ENCODE results near the gene SLC27A3.

DNA sequence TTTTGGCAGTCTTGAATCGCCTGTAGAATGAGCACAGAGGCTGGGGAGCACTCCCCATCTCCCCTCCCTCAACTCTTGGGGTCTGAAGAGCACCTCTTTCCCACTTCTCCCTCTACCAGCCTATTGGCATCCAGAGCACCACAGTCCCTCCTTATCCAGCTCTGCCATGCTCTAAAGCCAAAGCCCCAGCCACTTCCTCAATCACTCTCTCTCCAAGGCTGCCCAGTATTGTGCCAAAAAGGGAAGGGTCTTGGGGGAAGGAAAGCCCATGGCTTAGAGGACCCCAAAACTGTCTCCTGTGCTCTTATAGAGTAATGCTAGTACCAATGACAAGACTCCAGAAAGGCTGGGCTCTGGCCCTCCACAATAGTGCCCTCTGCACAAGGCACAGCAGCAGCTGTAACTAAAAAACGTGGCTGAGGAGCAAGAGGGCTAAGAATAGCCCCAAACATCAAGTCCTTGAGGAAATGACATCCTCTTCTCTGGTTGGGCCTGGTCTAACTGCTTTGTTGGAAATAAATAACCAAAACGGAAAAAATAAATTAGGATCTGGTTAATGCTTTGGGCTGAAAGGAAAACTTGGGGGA, 28.4 kb downstream of the SLC27A3 start:
- TF ChIP-seq, protein P1, sequence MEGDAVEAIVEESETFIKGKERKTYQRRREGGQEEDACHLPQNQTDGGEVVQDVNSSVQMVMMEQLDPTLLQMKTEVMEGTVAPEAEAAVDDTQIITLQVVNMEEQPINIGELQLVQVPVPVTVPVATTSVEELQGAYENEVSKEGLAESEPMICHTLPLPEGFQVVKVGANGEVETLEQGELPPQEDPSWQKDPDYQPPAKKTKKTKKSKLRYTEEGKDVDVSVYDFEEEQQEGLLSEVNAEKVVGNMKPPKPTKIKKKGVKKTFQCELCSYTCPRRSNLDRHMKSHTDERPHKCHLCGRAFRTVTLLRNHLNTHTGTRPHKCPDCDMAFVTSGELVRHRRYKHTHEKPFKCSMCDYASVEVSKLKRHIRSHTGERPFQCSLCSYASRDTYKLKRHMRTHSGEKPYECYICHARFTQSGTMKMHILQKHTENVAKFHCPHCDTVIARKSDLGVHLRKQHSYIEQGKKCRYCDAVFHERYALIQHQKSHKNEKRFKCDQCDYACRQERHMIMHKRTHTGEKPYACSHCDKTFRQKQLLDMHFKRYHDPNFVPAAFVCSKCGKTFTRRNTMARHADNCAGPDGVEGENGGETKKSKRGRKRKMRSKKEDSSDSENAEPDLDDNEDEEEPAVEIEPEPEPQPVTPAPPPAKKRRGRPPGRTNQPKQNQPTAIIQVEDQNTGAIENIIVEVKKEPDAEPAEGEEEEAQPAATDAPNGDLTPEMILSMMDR (IDR thresholded peaks at IDR 0.05; ENCODE audit: poor library complexity, severe bottlenecking), result no peak
- TF ChIP-seq MXI1 (conservative IDR thresholded peaks at IDR 0.05; ENCODE audit: poor library complexity, severe bottlenecking) (no peak), TAF1 (IDR thresholded peaks at IDR 0.05; ENCODE audit: low read depth) (no peak), EZH2 (IDR thresholded peaks at IDR 0.05; ENCODE audit: borderline replicate concordance, insufficient read depth, low read length, poor library complexity, severe bottlenecking) (no peak), POLR2AphosphoS5 (IDR thresholded peaks at IDR 0.05) (no peak), EP300 (conservative IDR thresholded peaks at IDR 0.05; ENCODE audit: poor library complexity, severe bottlenecking) (no peak), RAD21 (conservative IDR thresholded peaks at IDR 0.05) (no peak), SMC3 (conservative IDR thresholded peaks at IDR 0.05; ENCODE audit: poor library complexity) (no peak)
- TF ChIP-seq, protein P2, sequence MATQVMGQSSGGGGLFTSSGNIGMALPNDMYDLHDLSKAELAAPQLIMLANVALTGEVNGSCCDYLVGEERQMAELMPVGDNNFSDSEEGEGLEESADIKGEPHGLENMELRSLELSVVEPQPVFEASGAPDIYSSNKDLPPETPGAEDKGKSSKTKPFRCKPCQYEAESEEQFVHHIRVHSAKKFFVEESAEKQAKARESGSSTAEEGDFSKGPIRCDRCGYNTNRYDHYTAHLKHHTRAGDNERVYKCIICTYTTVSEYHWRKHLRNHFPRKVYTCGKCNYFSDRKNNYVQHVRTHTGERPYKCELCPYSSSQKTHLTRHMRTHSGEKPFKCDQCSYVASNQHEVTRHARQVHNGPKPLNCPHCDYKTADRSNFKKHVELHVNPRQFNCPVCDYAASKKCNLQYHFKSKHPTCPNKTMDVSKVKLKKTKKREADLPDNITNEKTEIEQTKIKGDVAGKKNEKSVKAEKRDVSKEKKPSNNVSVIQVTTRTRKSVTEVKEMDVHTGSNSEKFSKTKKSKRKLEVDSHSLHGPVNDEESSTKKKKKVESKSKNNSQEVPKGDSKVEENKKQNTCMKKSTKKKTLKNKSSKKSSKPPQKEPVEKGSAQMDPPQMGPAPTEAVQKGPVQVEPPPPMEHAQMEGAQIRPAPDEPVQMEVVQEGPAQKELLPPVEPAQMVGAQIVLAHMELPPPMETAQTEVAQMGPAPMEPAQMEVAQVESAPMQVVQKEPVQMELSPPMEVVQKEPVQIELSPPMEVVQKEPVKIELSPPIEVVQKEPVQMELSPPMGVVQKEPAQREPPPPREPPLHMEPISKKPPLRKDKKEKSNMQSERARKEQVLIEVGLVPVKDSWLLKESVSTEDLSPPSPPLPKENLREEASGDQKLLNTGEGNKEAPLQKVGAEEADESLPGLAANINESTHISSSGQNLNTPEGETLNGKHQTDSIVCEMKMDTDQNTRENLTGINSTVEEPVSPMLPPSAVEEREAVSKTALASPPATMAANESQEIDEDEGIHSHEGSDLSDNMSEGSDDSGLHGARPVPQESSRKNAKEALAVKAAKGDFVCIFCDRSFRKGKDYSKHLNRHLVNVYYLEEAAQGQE (IDR thresholded peaks at IDR 0.05; ENCODE audit: borderline replicate concordance), result no peak

Measured in neural cell (in vitro differentiated cells).